DMS 273 treated with DMSO at 0.1 percent for 48 hours (cell line): Measurements from ENCODE around the gene PLA2G10.
"Not testable (repeated sequence)": the region's sequence is repeated elsewhere in the genome, so short reads cannot be mapped to it uniquely, and the experiment has no call there.

Source experiments
- DNase-seq: peaks from one replicate; lab custom pipeline; 2025; lab: John Stamatoyannopoulos, UW

PLA2G10 gene, protein sequence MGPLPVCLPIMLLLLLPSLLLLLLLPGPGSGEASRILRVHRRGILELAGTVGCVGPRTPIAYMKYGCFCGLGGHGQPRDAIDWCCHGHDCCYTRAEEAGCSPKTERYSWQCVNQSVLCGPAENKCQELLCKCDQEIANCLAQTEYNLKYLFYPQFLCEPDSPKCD

DNA sequence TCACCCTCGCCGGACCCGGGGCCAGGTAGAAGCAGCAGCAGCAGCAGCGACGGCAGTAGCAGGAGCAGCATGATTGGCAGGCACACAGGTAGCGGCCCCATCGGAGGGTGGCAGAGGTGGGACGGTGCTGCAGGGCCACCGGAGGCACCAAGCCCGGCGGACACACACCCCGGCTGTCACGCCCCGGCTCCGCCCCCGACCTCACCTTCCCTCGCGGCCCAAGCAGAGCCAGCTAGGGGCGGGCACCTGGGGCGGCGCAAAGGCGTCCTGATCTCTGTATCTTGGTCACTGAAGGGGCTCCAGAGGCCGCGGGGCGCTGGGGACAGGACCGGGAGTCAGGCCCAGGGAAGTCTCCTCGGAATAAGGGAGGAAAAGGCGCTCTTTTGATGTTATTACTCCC is at the start of gene PLA2G10:
Gene PLA2G10 (minus strand): TSS at position 180 of the 400 bp plus-strand sequence. CDS start 79 bp downstream, at position 101.
- not testable (repeated sequence) for DNase-seq

DNA sequence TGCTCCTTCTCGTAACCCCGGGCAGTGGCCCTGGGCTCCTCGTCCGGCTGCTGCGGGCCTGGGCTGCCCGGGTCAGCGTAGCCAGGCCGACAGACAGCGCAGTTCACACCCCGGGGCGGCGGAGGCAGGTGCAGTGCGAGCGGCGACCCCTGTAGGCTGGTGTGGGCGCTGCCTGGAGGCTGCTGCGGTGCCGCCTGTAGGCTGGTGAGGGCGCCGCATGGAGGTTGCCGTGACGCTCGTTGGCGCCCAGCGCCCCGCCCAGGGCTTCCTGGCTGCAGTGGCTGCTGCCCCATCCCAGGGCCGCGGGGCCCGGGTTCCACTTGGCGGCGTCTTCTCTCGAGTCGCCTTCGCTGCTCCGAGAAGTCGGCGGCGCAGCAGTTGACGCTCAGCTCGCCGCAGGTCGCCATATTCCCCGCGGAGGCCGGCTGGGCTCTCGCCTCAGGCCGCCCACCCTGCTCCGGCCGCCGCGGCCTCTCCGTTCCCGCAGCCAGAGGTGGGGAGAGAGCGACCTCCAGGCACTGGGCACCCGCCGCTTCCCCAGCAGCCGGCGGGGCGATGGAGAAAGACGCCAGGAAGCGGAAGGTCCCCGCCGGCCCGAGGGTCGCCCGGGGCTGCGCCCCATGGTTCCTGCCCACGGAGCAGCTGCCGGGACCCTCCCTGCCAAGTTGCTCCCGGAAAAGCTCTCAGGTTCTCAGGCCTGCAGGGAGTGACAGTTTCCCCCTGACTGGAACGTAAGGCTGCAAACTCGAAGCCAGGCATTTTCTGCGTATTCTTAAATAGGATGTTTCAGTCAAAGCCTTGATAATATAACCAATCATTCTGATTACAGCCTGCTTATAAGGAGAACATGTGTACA is 48.4 kb upstream of the PLA2G10 start, which contains the start of gene NPIPA2:
Gene NPIPA2 (plus strand): TSS at position 261 of the 856 bp plus-strand sequence. CDS start 5,533 bp downstream, outside the sequence.
- DNase-seq = not testable (repeated sequence)

DNA sequence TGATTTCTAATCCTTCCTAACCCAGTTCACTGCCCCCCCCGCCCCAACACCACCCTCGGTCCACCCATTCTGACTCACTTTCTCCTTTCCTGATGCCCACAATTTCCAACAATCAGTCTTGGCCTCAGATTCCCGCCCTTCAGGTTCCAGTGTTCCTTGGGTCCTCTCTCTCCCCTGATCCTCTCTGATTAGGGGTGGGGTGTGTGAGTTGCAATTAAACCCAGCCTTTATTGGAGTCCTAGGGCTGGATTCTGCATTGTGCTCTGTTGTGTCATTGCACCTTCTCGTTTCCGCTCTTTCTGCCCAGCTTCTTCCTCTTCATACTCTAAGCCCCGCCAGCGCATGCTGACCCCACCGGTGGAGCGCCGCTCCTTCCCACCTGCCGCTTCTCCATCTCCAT is 47.7 kb upstream of the PLA2G10 start:
- not testable (repeated sequence) for DNase-seq

DNA sequence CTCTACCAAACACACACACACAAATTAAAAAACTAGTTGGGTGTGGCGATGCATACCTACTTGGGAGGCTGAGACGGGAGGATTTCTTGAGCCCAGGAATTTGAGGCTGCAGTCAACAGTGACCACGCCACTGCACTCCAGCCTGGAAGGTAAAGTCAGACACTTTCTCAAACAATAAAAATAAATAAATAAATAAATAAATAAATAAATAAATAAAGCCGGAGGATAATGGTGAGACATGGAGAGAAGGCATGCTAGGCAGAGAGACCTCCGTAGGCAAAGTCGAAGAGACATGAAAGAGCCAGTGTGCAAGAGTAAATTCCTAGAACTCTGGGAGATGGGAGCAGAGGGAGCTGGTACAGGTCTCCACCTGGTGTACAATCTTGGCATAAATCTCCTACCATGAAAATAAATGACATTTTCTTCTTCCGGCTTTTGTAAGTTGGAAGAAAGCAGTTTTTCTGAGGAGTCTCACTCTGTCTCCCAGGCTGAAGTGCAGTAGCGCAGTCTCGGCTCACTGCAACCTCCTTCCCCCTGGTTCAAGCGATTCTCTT is 46.8 kb upstream of the PLA2G10 start:
- not testable (repeated sequence) for DNase-seq

DNA sequence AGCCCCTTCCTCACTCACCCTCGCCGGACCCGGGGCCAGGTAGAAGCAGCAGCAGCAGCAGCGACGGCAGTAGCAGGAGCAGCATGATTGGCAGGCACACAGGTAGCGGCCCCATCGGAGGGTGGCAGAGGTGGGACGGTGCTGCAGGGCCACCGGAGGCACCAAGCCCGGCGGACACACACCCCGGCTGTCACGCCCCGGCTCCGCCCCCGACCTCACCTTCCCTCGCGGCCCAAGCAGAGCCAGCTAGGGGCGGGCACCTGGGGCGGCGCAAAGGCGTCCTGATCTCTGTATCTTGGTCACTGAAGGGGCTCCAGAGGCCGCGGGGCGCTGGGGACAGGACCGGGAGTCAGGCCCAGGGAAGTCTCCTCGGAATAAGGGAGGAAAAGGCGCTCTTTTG is 39.1 kb upstream of the PLA2G10 start:
- DNase-seq = not testable (repeated sequence)

DNA sequence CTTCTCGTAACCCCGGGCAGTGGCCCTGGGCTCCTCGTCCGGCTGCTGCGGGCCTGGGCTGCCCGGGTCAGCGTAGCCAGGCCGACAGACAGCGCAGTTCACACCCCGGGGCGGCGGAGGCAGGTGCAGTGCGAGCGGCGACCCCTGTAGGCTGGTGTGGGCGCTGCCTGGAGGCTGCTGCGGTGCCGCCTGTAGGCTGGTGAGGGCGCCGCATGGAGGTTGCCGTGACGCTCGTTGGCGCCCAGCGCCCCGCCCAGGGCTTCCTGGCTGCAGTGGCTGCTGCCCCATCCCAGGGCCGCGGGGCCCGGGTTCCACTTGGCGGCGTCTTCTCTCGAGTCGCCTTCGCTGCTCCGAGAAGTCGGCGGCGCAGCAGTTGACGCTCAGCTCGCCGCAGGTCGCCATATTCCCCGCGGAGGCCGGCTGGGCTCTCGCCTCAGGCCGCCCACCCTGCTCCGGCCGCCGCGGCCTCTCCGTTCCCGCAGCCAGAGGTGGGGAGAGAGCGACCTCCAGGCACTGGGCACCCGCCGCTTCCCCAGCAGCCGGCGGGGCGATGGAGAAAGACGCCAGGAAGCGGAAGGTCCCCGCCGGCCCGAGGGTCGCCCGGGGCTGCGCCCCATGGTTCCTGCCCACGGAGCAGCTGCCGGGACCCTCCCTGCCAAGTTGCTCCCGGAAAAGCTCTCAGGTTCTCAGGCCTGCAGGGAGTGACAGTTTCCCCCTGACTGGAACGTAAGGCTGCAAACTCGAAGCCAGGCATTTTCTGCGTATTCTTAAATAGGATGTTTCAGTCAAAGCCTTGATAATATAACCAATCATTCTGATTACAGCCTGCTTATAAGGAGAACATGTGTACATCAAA is 9.3 kb upstream of the PLA2G10 start, which contains the start of gene NPIPA3:
Gene NPIPA3 (plus strand): TSS at position 256 of the 856 bp plus-strand sequence. CDS start 5,533 bp downstream, outside the sequence.
- DNase-seq = not testable (repeated sequence)

DNA sequence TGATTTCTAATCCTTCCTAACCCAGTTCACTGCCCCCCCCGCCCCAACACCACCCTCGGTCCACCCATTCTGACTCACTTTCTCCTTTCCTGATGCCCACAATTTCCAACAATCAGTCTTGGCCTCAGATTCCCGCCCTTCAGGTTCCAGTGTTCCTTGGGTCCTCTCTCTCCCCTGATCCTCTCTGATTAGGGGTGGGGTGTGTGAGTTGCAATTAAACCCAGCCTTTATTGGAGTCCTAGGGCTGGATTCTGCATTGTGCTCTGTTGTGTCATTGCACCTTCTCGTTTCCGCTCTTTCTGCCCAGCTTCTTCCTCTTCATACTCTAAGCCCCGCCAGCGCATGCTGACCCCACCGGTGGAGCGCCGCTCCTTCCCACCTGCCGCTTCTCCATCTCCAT is 8.6 kb upstream of the PLA2G10 start:
- DNase-seq = not testable (repeated sequence)

DNA sequence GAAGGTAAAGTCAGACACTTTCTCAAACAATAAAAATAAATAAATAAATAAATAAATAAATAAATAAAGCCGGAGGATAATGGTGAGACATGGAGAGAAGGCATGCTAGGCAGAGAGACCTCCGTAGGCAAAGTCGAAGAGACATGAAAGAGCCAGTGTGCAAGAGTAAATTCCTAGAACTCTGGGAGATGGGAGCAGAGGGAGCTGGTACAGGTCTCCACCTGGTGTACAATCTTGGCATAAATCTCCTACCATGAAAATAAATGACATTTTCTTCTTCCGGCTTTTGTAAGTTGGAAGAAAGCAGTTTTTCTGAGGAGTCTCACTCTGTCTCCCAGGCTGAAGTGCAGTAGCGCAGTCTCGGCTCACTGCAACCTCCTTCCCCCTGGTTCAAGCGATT is 7.8 kb upstream of the PLA2G10 start:
- DNase-seq = not testable (repeated sequence)

DNA sequence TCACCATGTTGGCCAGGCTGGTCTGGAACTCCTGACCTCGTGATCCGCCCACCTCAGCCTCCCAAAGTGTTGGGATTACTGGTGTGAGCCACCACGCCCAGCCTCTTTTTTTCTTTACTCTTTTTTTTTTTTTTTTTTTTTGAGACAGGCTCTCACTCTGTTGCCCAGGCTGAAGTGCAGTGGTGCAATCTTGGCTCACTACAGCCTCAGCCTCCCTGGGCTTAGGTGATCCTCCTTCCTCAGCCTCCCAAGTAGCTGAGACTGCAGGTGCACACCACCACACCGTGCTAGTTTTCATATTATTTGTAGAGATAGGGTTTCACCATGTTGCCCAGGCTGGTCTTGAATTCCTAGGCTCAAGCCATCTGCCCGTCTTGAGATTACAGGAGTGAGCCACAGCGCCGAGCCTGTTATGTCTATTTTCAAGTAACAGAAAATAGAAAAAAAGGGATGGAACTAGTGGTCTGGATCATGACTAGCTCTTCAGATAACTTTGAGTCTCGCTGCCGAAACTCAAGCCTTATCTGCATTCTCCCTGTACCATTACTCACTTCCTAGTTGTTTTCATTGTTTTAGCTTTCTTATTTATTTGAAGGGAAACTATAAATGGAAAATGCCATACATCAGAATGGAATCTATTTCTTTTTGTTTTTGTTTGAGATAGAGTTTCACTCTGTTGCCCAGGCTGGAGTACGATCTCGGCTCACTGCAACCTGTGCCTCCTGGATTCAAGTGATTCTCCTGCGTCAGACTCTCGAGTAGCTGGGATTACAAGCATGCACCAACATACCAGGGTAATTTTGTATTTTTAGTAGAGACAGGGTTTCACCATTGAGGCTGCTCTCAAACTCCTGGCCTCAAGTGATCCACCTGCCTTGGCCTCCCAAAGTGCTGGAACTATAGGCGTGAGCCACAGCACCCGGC is 8.0 kb downstream of the PLA2G10 start:
- DNase-seq = not testable (repeated sequence)

DNA sequence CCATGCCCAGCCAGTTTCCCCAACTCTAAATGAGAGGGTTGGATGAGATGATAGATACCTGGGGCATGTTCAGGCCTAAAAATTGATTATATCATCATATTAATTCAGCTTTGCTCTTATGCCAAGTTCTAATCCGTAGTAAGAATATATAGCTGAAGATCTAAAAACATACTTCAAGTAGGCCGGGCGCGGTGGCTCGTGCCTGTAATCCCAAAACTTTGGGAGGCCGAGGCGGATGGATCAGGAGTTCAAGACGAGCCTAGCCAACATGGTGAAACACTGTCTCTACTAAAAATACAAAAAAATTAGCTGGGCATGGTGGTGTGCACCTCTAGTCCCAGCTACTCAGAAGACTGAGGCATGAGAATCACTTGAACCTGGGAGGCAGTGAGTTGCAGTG is 12.0 kb downstream of the PLA2G10 start:
- no peak for DNase-seq

DNA sequence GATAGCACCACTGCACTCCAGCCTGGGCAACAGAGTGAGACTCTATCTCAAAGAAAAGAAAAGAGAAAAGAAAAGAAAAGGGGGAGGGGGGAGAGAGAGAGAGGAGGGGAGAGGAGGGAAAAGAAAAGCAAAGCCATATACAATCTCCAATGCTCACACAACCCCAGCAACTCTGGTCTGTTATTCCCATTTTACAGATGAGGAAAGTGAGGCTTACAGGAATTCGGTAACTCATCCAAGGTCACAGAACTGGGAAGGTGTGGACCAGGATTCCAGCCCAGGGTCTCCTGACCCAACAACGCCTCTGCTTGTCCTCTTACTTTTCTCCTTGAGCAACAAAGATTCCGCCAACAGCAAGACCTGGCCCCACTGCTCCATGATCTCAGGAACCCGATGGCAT is 13.0 kb downstream of the PLA2G10 start:
- DNase-seq = no peak

DNA sequence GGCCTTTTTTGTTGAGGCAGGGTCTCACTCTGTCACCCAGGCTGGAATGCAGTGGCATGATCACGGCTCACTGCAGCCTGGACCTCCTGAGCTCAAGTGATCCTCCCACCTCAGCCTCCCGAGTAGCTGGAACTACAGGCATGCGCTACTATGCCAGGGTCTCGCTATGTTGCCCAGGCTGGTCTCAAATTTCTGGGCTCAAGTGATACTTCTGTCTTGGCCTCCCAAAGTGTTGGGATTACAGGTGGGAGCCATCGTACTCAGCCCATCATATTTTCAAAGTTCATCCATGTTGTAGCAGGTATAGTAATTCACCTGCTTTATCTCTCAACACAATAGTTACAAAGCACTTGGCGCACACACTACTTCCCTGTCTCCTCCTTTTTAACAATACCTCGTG is 13.7 kb downstream of the PLA2G10 start:
- DNase-seq = not testable (repeated sequence)

DNA sequence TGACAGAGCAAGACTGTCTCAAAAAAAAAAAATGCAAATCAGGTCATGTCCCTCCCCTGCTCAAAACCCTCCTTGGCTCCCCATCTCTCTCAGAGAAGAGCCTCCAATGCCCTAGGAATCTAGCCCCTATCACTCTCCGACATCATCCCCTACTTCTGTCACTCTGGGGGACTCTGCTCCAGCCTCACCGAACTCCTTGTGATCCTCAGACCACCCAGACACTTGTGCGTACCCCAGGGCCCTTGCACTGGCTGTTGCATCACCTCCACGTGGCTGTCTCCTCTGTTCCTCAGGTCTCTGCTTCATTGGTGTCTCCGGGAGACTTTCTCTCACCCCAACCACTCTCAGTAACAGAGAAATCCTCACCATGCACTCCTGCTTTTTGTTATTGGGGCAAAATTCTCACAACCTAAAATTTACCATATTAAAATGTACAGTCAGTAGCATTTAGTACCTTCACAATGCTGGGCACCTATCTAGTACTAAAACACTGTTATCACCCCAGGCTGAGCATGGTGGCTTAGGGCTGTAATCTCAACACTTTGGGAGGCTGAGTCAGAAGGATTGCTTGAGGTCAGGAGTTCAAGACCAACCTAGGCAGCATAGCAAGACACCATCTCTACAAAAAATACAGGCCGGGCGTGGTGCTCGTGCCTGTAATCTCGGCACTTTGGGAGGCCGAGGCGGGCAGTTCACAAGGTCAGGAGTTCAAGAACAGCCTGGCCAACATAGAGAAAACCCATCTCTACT is 15.2 kb downstream of the PLA2G10 start:
- no peak for DNase-seq

DNA sequence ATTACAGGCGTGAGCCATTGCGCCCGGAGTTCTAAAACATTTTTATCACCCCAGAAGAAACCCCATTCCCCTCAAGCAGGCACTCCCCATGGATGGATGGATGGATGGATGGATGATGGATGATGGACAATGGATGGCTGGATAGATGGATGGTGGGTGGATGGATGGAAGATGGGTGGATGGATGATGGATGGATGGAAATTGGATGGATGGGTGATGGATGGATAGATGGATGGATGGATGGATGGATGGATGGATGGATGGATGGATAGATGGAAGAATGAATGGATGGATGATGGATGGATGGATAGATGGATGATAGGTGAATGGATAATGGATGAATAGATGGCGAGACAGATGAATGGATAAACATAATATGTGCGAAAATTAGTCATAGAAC is 16.5 kb downstream of the PLA2G10 start:
- DNase-seq = no peak

DNA sequence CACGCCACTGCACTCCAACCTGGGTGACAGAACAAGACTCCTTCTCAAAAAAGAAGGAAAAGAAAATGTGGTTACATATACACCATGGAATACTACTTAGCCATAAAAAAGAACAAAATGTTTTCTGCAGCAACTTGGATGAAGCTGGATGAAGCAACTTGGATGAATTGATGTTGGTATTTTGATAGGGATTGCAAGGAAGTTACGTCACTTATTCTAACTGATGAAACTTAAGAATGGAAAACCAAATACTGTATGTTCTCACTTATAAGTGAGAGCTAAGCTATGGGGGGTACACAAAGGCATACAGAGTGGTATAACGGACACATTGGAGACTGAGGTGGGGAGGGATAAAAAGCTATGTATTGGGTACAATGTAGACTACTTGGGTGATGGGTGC is 17.5 kb downstream of the PLA2G10 start:
- no peak for DNase-seq

DNA sequence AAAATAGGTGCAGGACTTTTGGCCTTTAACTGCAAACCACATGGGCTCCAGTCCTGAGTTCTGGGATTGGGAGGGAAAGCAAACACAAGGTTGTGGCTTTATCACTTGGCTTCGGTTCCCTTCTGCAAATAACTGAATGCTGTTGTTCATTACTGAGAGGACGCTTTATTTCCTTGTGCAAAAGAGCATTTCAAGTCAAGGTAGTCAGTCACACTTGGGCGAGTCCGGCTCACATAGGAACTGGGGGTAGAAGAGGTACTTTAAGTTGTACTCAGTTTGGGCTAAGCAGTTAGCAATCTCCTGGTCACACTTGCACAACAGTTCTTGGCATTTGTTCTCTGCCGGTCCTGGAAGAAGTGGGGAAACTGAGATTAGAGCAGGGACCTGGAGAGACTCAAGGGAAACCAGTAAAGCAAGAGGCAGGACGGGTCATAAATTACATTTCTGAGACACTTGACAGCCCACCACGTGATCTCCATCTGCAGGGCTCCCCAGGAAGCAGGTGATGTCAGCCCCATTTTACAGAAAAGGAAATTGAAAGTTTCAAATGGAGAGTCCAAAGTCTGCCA is 21.6 kb downstream of the PLA2G10 start:
- no peak for DNase-seq

DNA sequence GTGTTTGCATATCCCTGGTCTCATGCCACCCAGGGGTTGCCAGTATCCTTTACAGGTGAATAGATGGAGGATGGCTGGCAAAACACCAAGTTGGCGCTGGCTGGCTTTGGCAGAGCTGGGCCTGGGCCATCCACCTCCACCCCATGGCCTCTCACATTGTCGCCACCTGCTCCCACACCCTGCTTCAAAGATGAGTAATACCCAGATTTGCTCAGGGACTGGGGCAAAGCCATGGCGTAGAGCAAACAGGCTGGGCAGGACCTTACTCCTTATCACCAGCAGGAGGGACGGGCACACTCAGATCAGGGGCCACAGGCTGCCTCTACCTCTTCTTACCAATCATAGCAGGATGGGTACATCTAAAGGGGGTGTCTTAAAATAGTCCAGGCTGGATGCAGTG is 24.3 kb downstream of the PLA2G10 start:
- no peak for DNase-seq

DNA sequence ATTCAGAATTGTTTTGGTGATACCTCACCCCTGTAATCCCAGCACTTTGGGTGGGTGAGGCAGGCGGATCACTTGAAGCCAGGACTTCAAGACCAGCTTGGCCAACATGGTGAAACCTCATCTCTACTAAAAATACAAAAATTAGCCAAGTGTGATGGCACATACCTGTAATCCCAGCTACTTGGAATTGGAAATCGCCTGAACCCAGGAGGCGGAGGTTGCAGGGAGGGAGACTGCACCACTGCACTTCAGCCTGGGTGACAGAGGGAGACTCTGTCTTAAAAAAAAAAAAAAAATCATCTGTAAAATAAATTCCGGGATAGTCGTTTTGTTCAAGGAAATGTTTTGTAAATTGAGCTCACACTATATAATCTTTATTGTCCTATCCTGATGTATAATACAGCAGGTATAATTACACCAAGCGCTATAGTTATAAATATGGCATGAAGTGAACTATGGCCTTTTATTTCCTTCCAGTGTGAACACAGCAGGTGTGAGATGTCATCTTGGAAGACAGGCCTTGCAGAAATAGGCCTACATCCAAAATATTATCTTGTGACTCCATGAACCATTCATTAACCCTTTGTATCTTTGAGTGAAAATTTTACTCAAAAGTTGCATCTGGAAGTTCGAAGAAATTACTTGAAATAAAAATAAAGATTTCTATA is 25.4 kb downstream of the PLA2G10 start:
- DNase-seq = no peak
